Measurements from ENCODE around the gene P2RX1.
A peak's percentile ranks its signal among the peaks of the same experiment; 100 is the strongest.

The P2RX1 gene

GRCh38 chr17:3905017-3905520 is 11.2 kb downstream of the P2RX1 start:
- DNase-seq (ENCODE audit: low read depth) = no peak

GRCh38 chr17:3904501-3904900 is 11.8 kb downstream of the P2RX1 start:
- no peak for DNase-seq (ENCODE audit: low read depth)

- DNase-seq (ENCODE audit: low read depth) = no peak
Measured at GRCh38 chr17:3903881-3904290, 12.4 kb downstream of the P2RX1 start.

- DNase-seq (ENCODE audit: low read depth) = no peak
Measured at GRCh38 chr17:3903051-3903825, 13.0 kb downstream of the P2RX1 start.

- DNase-seq (ENCODE audit: low read depth) = no peak
Measured at GRCh38 chr17:3900646-3901045, 15.6 kb downstream of the P2RX1 start.

GRCh38 chr17:3897731-3898130 is 18.5 kb downstream of the P2RX1 start:
- DNase-seq (ENCODE audit: low read depth) = no peak

DNA sequence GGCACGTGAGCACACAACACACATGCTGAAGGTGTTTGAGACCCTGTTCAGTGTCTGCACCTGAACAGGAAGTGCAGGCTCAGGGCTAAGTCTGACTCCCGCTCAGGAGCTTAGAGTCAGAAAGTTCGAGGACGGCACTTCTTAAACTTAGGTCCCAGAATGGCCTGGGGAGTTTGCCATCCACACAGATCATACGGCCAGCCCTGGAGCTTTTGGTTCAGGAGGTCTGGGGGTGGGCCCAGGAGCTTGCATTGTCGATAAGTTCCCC is 19.4 kb downstream of the P2RX1 start:
- DNase-seq (ENCODE audit: low read depth) = no peak

DNA sequence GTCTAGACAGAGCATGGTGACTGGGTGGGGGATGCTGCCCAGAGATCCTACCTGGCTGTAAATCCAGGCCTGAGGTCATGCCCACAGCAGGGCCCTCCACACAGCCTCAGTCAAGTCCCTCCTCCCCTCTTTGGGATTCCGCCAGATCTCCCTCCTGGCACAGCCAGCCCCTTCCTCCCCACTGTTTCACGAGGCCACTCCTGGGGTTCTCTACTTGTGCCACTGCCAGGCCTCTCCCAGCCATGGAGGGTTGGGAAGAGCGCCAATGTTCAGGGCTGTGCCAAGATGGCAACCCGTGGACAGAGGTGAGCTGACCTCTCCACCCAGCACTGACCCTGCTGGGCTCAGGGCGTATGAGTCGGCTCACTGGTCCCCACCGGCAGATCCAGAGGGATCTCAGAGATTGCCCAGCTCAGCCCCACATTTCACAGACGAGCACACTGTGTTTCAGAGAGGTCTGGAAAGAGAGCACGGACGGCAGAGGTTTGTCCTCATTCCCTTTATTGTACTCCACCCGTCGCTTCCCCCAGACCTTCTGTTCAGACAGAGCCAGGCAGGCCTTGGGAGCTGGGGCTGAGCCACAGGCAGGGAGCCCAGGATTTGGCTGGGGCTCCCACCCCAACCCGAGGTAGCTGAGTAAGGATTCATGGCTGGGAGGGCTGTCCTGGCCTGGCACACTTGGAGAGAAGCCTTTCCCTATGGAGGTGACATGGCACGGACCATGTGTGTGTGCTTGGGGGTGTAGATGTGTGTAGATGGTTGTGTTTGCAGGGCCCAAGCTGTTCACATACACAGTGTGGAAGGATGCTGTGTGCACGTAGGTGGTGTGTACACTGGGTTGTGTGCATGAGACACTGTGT is 19.9 kb downstream of the P2RX1 start:
- no peak for DNase-seq (ENCODE audit: low read depth)

DNA sequence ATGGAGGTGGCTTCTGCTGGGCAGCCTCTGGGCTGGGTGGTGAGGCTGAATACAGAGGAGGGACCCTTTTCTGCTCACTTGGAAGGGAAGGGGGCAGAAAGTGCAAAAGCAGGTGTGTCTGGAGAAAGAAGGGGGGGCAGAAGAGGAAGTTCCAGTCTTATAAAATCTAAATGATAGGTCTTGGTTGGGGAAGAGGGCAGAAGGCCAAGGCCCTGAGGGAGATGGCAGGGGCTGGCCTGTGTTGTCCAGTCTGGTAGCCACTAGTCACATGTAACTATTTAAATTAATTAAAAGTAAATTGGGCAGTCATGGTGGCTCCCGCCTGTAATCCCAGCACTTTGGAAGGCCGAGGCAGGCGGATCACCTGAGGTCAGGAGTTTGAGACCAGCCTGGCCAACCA is 20.9 kb downstream of the P2RX1 start:
- DNase-seq (ENCODE audit: low read depth) = no peak

DNA sequence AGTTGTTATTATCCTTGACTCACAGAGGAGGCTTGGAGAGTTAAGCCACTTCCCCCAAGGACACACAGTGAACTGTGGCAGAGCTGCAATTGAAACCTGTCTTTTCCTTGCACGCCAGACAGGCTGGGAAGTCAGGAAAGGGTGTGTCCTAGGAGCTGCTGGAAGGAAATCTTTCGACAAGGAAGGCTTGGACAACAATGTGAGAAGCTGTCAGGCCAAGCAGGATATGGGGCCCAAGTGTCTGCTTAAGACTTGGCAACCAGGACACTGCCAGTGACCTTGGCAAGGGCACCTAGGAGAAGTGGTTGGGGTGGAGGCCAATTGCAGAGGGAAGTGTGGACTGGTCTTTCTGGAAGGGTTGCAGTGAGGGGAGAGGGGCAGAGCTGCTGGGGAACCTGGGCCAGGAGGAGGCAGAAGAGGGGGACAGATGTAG is 21.3 kb downstream of the P2RX1 start:
- no peak for DNase-seq (ENCODE audit: low read depth)

DNA sequence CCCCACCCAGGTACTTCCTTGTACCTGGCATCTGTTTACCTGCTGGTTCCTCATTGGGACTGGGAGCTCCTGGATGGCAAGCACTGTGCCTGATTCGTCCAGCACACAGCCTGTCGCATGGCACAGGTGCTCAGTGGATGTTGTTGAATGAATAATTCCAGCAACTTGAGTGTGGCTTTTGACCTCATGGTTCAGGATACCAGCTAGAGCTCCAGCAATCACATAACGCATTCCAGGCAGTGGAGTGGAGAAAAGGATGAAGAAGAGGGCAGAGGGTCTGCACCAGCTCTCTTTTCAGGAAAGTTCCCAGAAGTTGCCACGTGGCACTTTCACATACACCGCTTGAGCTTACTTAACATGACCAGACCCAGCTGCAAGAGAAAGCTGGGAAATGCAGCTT is 22.1 kb downstream of the P2RX1 start:
- no peak for DNase-seq (ENCODE audit: low read depth)

GRCh38 chr17:3893720-3894116 is 22.5 kb downstream of the P2RX1 start:
- no peak for DNase-seq (ENCODE audit: low read depth)

DNA sequence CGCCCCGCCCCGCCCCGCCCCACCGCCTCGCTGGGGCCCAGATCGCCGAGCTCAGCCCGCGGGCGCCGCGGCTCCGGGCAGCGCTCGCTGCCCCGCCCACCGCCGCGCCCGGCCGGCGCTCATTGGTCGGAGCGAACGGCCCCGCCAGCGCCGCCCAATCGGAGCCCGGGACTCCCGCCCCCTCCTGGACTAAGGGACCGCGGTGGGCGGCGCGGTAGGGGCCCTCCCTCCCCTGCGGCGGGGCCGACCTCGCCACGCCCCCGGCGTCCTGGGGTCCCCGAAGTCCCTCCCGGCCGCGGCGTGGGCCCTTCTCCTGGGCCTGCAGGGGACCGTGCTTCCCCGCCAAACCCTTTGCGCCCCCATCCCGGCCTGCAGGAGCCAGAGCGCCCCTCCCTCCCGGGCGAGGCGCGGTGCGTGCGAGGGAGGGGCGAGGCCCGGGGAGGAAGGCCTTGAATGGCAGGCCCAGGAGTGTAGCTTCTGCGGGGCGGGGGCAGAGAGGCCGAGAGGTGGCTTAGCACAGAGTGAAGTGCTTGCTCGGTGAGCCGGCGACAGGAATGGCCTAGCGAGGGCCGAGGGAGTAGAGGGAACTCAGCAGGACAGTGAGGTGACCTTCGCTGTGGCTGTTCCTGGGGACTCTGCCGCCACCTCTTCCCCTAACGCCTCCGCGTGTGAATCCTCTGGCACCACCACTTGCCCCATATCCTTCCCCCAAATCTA is 23.1 kb downstream of the P2RX1 start, which contains the start of gene CAMKK1:
Gene CAMKK1 (minus strand): TSS at position 51 of the 717 bp plus-strand sequence. CDS start 7,366 bp downstream, outside the sequence.
- DNase-seq (ENCODE audit: low read depth) = peak; percentile 87

DNA sequence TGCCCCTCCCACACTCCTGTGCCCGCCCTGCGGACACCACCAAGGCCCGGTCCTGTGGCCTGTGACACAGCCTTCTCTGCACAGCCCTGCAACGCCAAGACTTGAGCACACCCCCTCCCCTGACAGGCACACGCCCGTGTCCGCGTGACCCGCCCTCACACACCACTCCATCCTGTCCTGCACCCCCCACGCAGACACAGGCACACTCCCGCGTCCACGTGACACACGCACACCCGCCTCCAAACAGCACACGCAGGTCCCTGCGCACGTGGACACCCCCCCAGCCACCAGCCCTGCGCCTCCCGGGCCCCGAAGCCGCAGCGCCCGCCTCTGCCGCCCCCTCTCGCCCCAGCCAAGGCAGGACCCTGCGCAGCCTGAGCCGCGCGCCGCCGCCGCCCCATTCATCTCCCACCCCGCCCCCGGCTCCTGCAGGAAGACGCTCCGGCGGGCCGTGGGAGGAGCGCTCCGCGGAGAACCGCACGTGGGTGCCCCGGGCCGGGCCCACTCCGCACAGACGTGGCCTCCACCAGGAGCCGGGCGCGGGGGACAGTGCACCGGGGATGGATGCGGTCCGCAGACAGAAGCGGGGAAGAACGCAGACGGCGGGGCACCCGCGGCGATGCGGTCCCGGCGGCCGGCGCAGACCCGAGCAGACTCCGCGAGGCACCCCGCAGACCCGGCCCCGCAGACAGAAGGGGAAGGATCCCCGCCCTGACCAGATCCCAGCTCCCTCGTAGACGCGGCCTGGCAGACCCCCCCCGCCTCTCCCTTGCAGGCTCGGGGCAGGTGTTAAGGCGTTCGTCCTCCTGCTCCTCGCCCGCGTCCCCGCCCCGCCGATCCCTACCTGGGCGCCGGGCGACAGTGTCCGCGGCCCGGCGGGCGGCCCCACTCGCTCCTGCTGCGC is 23.9 kb downstream of the P2RX1 start:
- peak; percentile 52 for DNase-seq (ENCODE audit: low read depth)

- no peak for DNase-seq (ENCODE audit: low read depth)
Measured at GRCh38 chr17:3891626-3892094, 24.6 kb downstream of the P2RX1 start.

DNA sequence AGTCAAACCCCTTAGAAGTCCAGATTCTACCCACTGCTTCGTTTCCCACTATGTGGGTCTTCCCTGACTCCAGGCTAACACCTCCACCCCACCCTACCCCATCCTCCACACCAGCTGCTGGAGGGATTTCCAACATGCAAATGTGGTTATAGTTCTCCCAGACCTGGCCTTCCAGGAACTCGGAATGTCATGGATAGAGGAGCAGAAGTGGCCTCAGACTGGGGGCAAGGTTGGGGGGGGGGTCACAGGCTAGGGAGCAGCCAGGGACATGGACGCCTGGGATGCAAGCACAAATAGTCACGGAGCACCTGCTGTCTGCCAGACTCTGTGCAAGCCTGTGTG is 25.4 kb downstream of the P2RX1 start:
- no peak for DNase-seq (ENCODE audit: low read depth)

GRCh38 chr17:3890082-3890877 is 26.0 kb downstream of the P2RX1 start:
- DNase-seq (ENCODE audit: low read depth) = no peak

- no peak for DNase-seq (ENCODE audit: low read depth)
Measured at GRCh38 chr17:3889325-3890012, 26.8 kb downstream of the P2RX1 start.

GRCh38 chr17:3888343-3889171 is 27.7 kb downstream of the P2RX1 start:
- DNase-seq (ENCODE audit: low read depth) = no peak
